Activated CD4-positive, alpha-beta T cell treated with anti-CD3 and anti-CD28 coated beads, Interleukin-2, Interleukin-6, amounts not matched to agents 100 ng/mL and 50 ng/mL, durations not matched to agents 16 hours and 8 hours (primary cell): ENCODE measurements around the gene ACSM2B.
A peak's percentile ranks its signal among the peaks of the same experiment; 100 is the strongest.
"Not testable (repeated sequence)": the region's sequence is repeated elsewhere in the genome, so short reads cannot be mapped to it uniquely, and the experiment has no call there.

Source experiments
- DNase-seq: peaks from one replicate; pipeline ENCODE4 v3.0.0-alpha.2; 2020

The ACSM2B gene

GRCh38 chr16:20576145-20576544, at the start of gene ACSM2B:
Gene ACSM2B (minus strand): TSS chr16:20576367. CDS start chr16:20564845, 11,522 bp downstream.
- not testable (repeated sequence) for DNase-seq

- no peak for DNase-seq
These were observed 49.0 kb upstream of the ACSM2B start for GRCh38 chr16:20624882-20625807.

- no peak for DNase-seq
These were observed 48.0 kb upstream of the ACSM2B start for GRCh38 chr16:20624205-20624604.

- no peak for DNase-seq
These were observed 46.3 kb upstream of the ACSM2B start for GRCh38 chr16:20622498-20622870.

GRCh38 chr16:20621406-20621805, 45.2 kb upstream of the ACSM2B start:
- no peak for DNase-seq

GRCh38 chr16:20620770-20621169, 44.6 kb upstream of the ACSM2B start:
- no peak for DNase-seq

- no peak for DNase-seq
These were observed 43.8 kb upstream of the ACSM2B start for GRCh38 chr16:20620003-20620402.

GRCh38 chr16:20617271-20617670, 41.1 kb upstream of the ACSM2B start:
- no peak for DNase-seq

- DNase-seq, result no peak
These were observed 38.3 kb upstream of the ACSM2B start for GRCh38 chr16:20614186-20615141.

GRCh38 chr16:20613481-20614185, 37.5 kb upstream of the ACSM2B start:
- DNase-seq, result no peak

GRCh38 chr16:20612551-20613480, 36.6 kb upstream of the ACSM2B start:
- DNase-seq, result no peak

GRCh38 chr16:20611975-20612481, 35.9 kb upstream of the ACSM2B start:
- DNase-seq, result no peak

- DNase-seq, result no peak
These were observed 35.3 kb upstream of the ACSM2B start for GRCh38 chr16:20611350-20611902.

GRCh38 chr16:20610892-20611349, 34.8 kb upstream of the ACSM2B start:
- DNase-seq, result no peak

GRCh38 chr16:20610211-20610891, 34.2 kb upstream of the ACSM2B start:
- DNase-seq, result no peak

GRCh38 chr16:20602205-20602604, 26.0 kb upstream of the ACSM2B start:
- peak; percentile 11 for DNase-seq

GRCh38 chr16:20599475-20599874, 23.3 kb upstream of the ACSM2B start:
- DNase-seq, result not testable (repeated sequence)

- no peak for DNase-seq
These were observed 22.8 kb upstream of the ACSM2B start for GRCh38 chr16:20598832-20599469.

GRCh38 chr16:20595694-20596093, 19.5 kb upstream of the ACSM2B start:
- DNase-seq, result not testable (repeated sequence)

- not testable (repeated sequence) for DNase-seq
These were observed 18.9 kb upstream of the ACSM2B start for GRCh38 chr16:20595068-20595467.
